Ascending aorta (tissue), 2 donors: ENCODE measurements around the gene THADA. TPM values are rescaled to one million over a fixed set of nuclear protein-coding genes. Genes with fewer than 3 reads are reported as not detected.

Experiments
- DNase-seq, 2 donors: peaks; one replicate each; pipeline ENCODE4 v3.0.0-alpha.2; 2019; ENCODE audit warnings: low spot score in 2 of 2
- H3K27ac ChIP-seq, 2 donors: fragments of 200-600 bp; sonication (generic); one replicate each; pipeline ENCODE4 v1.5.1; 2016 to 2017; ENCODE audit warnings: mild to moderate bottlenecking in 1 of 2
- H3K27me3 ChIP-seq: fragments of 200-600 bp; sonication (generic); one replicate; pipeline ENCODE4 v1.5.1; 2017
- H3K36me3 ChIP-seq, 2 donors: fragments of 200-600 bp; sonication (generic); one replicate each; pipeline ENCODE4 v1.5.1; 2016
- H3K4me1 ChIP-seq, 2 donors: fragments of 200-600 bp; sonication (generic); one replicate each; pipeline ENCODE4 v1.5.1; 2016 to 2017; ENCODE audit warnings: mild to moderate bottlenecking in 1 of 2
- H3K4me3 ChIP-seq, 2 donors: fragments of 200-600 bp; sonication (generic); one replicate each; pipeline ENCODE4 v1.5.1; 2016 to 2017; ENCODE audit warnings: mild to moderate bottlenecking in 1 of 2
- H3K9me3 ChIP-seq, 2 donors: fragments of 200-600 bp; sonication (generic); one replicate each; pipeline ENCODE4 v1.5.1; 2016
- CTCF ChIP-seq, 3 experiments: fragments of 200-600 bp in 2 of 3; fragments of 450-650 bp in 1 of 3; sonication (generic) in 2 of 3; IDR thresholded peaks; one replicate each; pipeline ENCODE4 v1.5.1; 2016 to 2019; ENCODE audit warnings: antibody characterized with exemption in 3 of 3, mild to moderate bottlenecking in 1 of 3, moderate library complexity in 1 of 3
- intact Hi-C: fragments of 100-400 bp; cut with DNase I; formaldehyde crosslinking; loops from one replicate; pipeline ENCODE4 v1.15.1; 2023
- total RNA-seq: library from RNA; depleted of rRNA; stranded (reverse); fragments of >200 nt; gene quantifications from one replicate; pipeline ENCODE4 v1.1.0, GENCODE V29; 2016

THADA gene
- total RNA-seq, 1 donor from 2014 or later = 27.4 TPM

- no peak for DNase-seq
- H3K36me3 ChIP-seq = no peaks in the 10 kb centered on the region
- peaks cover 0 to 12% of the 10 kb centered on the region in 2 donors for H3K4me1 ChIP-seq
- no peak for TF ChIP-seq CTCF (IDR thresholded peaks at IDR 0.05)
- H3K27ac ChIP-seq = no peak overlapping the region
- H3K4me3 ChIP-seq = no peak overlapping the region
- H3K9me3 ChIP-seq = no peaks in the 10 kb centered on the region
- intact Hi-C loops = no loop called here
- H3K27me3 ChIP-seq = no peaks in the 10 kb centered on the region
Observed at GRCh38 chr2:43475137-43475846, 120.5 kb downstream of the THADA start.

DNA sequence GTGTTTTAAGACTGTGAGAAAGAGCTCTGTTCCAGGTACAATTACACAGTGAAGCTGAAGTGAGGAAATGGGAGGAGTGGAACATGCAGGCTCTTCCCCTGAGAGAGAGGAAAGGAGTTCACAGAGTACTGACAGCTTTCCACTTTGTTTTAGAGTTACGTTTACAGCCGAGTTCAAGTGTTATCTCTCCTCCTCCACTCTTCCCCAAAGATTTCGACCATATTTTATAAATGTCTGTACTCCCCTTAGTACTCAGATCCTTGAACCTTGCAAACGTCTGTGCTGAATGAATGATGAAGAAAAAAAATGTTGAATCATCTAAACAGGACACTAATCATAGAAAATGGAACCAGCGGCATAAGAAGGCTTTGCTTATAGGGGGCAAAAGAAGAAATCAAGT is 121.6 kb downstream of the THADA start:
- Histone ChIP-seq H3K4me3 (no peak overlapping the region), H3K27ac (no peak overlapping the region), H3K9me3 (no peaks in the 10 kb centered on the region), H3K27me3 (no peaks in the 10 kb centered on the region), H3K4me1 (peaks cover 0 to 12% of the 10 kb centered on the region in 2 donors), H3K36me3 (no peaks in the 10 kb centered on the region)
- intact Hi-C loops = no loop called here
- DNase-seq = no peak
- TF ChIP-seq CTCF (IDR thresholded peaks at IDR 0.05) = no peak

GRCh38 chr2:43473767-43474166 is 122.1 kb downstream of the THADA start:
- intact Hi-C loops = no loop called here
- Histone ChIP-seq H3K27ac (no peak overlapping the region), H3K4me3 (no peak overlapping the region)

GRCh38 chr2:43472527-43473194 is 123.2 kb downstream of the THADA start:
- intact Hi-C loops = no loop called here
- no peaks in the 10 kb centered on the region for H3K36me3 ChIP-seq
- no peaks in the 10 kb centered on the region for H3K9me3 ChIP-seq
- H3K4me1 ChIP-seq = peaks cover 0 to 17% of the 10 kb centered on the region in 2 donors
- DNase-seq = no peak
- no peak overlapping the region for H3K4me3 ChIP-seq
- no peak for TF ChIP-seq CTCF (IDR thresholded peaks at IDR 0.05)
- no peaks in the 10 kb centered on the region for H3K27me3 ChIP-seq
- H3K27ac ChIP-seq = no peak overlapping the region

More at GRCh38 chr2:43473767-43474166, 122.1 kb downstream of the THADA start:
- TF ChIP-seq CTCF (IDR thresholded peaks at IDR 0.05) = no peak
- Histone ChIP-seq H3K4me1 (peaks cover 0 to 15% of the 10 kb centered on the region in 2 donors), H3K36me3 (no peaks in the 10 kb centered on the region), H3K9me3 (no peaks in the 10 kb centered on the region), H3K27me3 (no peaks in the 10 kb centered on the region)
- DNase-seq = no peak

DNA sequence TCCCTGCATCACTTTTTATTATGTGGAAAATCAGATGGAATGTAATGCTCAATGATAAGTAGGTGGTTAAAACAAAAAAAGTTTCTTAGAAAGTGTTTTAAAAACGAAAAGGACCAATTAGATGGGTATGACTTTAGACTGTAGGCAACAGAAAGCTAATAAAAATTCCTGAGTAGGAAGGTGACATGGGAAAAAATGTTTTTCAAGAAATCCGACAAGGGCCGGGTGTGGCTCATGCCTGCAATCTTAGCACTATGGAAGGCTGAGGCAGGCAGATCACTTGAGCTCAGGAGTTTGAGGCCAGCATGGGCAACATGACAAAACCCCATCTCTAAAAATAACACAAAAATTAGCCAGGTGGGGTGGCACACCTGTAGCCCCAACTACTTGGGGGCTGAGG is 126.1 kb downstream of the THADA start:
- Histone ChIP-seq H3K4me1 (peaks cover 0 to 23% of the 10 kb centered on the region in 2 donors), H3K4me3 (no peak overlapping the region), H3K36me3 (no peaks in the 10 kb centered on the region), H3K27me3 (no peaks in the 10 kb centered on the region), H3K27ac (peak overlapping the region in 1 of 2 donors; percentile 23), H3K9me3 (no peaks in the 10 kb centered on the region)
- TF ChIP-seq CTCF (IDR thresholded peaks at IDR 0.05) = no peak
- DNase-seq = no peak
- intact Hi-C loops = loop anchor here (5.0 kb wide), 2 partner anchors 57 to 127 kb away; no protein-coding TSS in a partner anchor
